Subcutaneous abdominal adipose tissue (tissue), 5 donors: Measurements from ENCODE around the gene TMEM145.
"Not testable (repeated sequence)": the region's sequence is repeated elsewhere in the genome, so short reads cannot be mapped to it uniquely, and the experiment has no call there.

Source experiments
- H3K27ac ChIP-seq: one replicate; pipeline ENCODE4 v1.7.0; 2013; ENCODE audit warnings: low read depth, mild to moderate bottlenecking, inconsistent platforms, low read length, moderate library complexity
- H3K27me3 ChIP-seq, 5 donors: one replicate each; pipeline ENCODE4 v1.7.0; 2013; ENCODE audit warnings: low read length in 5 of 5, inconsistent platforms in 1 of 5; ENCODE audit not compliant: control insufficient read depth in 5 of 5, insufficient read depth in 4 of 5
- H3K36me3 ChIP-seq, 5 donors: one replicate each; pipeline ENCODE4 v1.7.0; 2013; ENCODE audit warnings: low read length in 5 of 5; ENCODE audit not compliant: control insufficient read depth in 5 of 5, insufficient read depth in 5 of 5
- H3K4me1 ChIP-seq, 5 donors: one replicate each; pipeline ENCODE4 v1.7.0; 2013; ENCODE audit warnings: low read length in 5 of 5, mild to moderate bottlenecking in 3 of 5, moderate library complexity in 1 of 5; ENCODE audit not compliant: control insufficient read depth in 5 of 5, insufficient read depth in 5 of 5
- H3K4me3 ChIP-seq, 5 donors: one replicate each; pipeline ENCODE4 v1.7.0; 2013; ENCODE audit warnings: low read length in 5 of 5, low read depth in 1 of 5
- H3K9ac ChIP-seq, 5 donors: one replicate each; pipeline ENCODE4 v1.7.0; 2013; ENCODE audit warnings: low read length in 5 of 5, mild to moderate bottlenecking in 4 of 5, moderate library complexity in 3 of 5
- H3K9me3 ChIP-seq, 5 donors: one replicate each; pipeline ENCODE4 v1.7.0; 2013; ENCODE audit warnings: low read length in 5 of 5; ENCODE audit not compliant: control insufficient read depth in 5 of 5
- donor health status: healthy.
- donor health status: healthy.
- donor health status: healthy.
- donor health status: healthy.
- donor health status: healthy.

Gene TMEM145

GRCh38 chr19:42325308-42325895 is 12.3 kb downstream of the TMEM145 start, which contains the start of gene MEGF8:
Gene MEGF8 (plus strand): TSS chr19:42325635. CDS start chr19:42326244, 609 bp downstream.
- no peaks in the 10 kb centered on the region for H3K36me3 ChIP-seq
- H3K4me3 ChIP-seq = peak within 1 kb of the TSS; percentile 84 to 95 (median 87)
- H3K27ac ChIP-seq = peak within 1 kb of the TSS; percentile 29
- peaks cover 6 to 26% (median 13%) of the 10 kb centered on the region in 5 donors for H3K27me3 ChIP-seq
- H3K9me3 ChIP-seq = no peaks in the 10 kb centered on the region
- peaks cover 0 to 31% (median 27%) of the 10 kb centered on the region in 5 donors for H3K4me1 ChIP-seq
- H3K9ac ChIP-seq = peak within 1 kb of the TSS; percentile 38 to 95 (median 90)

- Histone ChIP-seq H3K4me3 (peak overlapping the region; percentile 84 to 95 (median 87)), H3K4me1 (peaks cover 0 to 37% (median 31%) of the 10 kb centered on the region in 5 donors), H3K9ac (peak overlapping the region; percentile 38 to 95 (median 90)), H3K27ac (peak overlapping the region; percentile 29), H3K27me3 (peaks cover 6 to 26% (median 13%) of the 10 kb centered on the region in 5 donors), H3K9me3 (no peaks in the 10 kb centered on the region), H3K36me3 (no peaks in the 10 kb centered on the region)
These were observed 13.0 kb downstream of the TMEM145 start for GRCh38 chr19:42325896-42326771.

GRCh38 chr19:42326969-42327368 is 13.9 kb downstream of the TMEM145 start:
- H3K4me3 ChIP-seq = no peak overlapping the region
- H3K9me3 ChIP-seq = no peaks in the 10 kb centered on the region
- peaks cover 0 to 37% (median 31%) of the 10 kb centered on the region in 5 donors for H3K4me1 ChIP-seq
- peak overlapping the region in 2 of 5 donors; percentile 28 to 90 for H3K9ac ChIP-seq
- H3K27ac ChIP-seq = no peak overlapping the region
- H3K36me3 ChIP-seq = no peaks in the 10 kb centered on the region
- H3K27me3 ChIP-seq = peaks cover 6 to 25% (median 13%) of the 10 kb centered on the region in 5 donors

GRCh38 chr19:42327381-42327780 is 14.3 kb downstream of the TMEM145 start:
- Histone ChIP-seq H3K9me3 (no peaks in the 10 kb centered on the region), H3K4me1 (peaks cover 0 to 37% (median 31%) of the 10 kb centered on the region in 5 donors), H3K4me3 (no peak overlapping the region), H3K27me3 (peaks cover 6 to 21% (median 13%) of the 10 kb centered on the region in 5 donors), H3K36me3 (no peaks in the 10 kb centered on the region), H3K27ac (no peak overlapping the region), H3K9ac (peak overlapping the region in 1 of 5 donors; percentile 10)

- no peak overlapping the region for H3K9ac ChIP-seq
- H3K4me1 ChIP-seq = peaks cover 0 to 37% (median 31%) of the 10 kb centered on the region in 5 donors
- H3K27me3 ChIP-seq = peaks cover 3 to 16% (median 13%) of the 10 kb centered on the region in 5 donors
- no peak overlapping the region for H3K27ac ChIP-seq
- no peak overlapping the region for H3K4me3 ChIP-seq
- no peaks in the 10 kb centered on the region for H3K9me3 ChIP-seq
- H3K36me3 ChIP-seq = peaks cover 0 to under 1% (median 0%) of the 10 kb centered on the region in 5 donors
These were observed 15.0 kb downstream of the TMEM145 start for GRCh38 chr19:42328106-42328505.

- Histone ChIP-seq H3K9ac (peak overlapping the region in 1 of 5 donors; percentile 15), H3K4me3 (no peak overlapping the region)
These were observed 15.7 kb downstream of the TMEM145 start for GRCh38 chr19:42328854-42329253.

GRCh38 chr19:42330241-42330711 is 17.2 kb downstream of the TMEM145 start:
- H3K4me3 ChIP-seq = no peak overlapping the region
- no peaks in the 10 kb centered on the region for H3K9me3 ChIP-seq
- H3K27ac ChIP-seq = no peak overlapping the region
- H3K9ac ChIP-seq = no peak overlapping the region
- H3K36me3 ChIP-seq = peaks cover 0 to 22% (median 5%) of the 10 kb centered on the region in 5 donors
- peaks cover 0 to 29% (median 25%) of the 10 kb centered on the region in 5 donors for H3K4me1 ChIP-seq
- no peaks in the 10 kb centered on the region for H3K27me3 ChIP-seq

More at GRCh38 chr19:42328854-42329253, 15.7 kb downstream of the TMEM145 start:
- peaks cover 0 to 10% (median 7%) of the 10 kb centered on the region in 5 donors for H3K27me3 ChIP-seq
- peaks cover 0 to 37% (median 31%) of the 10 kb centered on the region in 5 donors for H3K4me1 ChIP-seq
- no peak overlapping the region for H3K27ac ChIP-seq
- H3K36me3 ChIP-seq = peaks cover 0 to 8% (median 3%) of the 10 kb centered on the region in 5 donors
- H3K9me3 ChIP-seq = no peaks in the 10 kb centered on the region

- Histone ChIP-seq H3K9ac (peak overlapping the region in 1 of 5 donors; percentile 31), H3K4me1 (peaks cover 0 to 22% (median 18%) of the 10 kb centered on the region in 5 donors), H3K36me3 (peaks cover 0 to 33% (median 13%) of the 10 kb centered on the region in 5 donors)
- not testable (repeated sequence) for H3K27ac ChIP-seq, H3K27me3 ChIP-seq, H3K9me3 ChIP-seq, H3K4me3 ChIP-seq
These were observed 18.2 kb downstream of the TMEM145 start for GRCh38 chr19:42331333-42331732.

GRCh38 chr19:42332059-42332458 is 18.9 kb downstream of the TMEM145 start:
- no peaks in the 10 kb centered on the region for H3K27me3 ChIP-seq

More at GRCh38 chr19:42332059-42332458, 18.9 kb downstream of the TMEM145 start:
- H3K4me1 ChIP-seq = peaks cover 0 to 14% (median 11%) of the 10 kb centered on the region in 5 donors
- no peak overlapping the region for H3K9ac ChIP-seq
- no peak overlapping the region for H3K4me3 ChIP-seq
- H3K9me3 ChIP-seq = no peaks in the 10 kb centered on the region
- H3K27ac ChIP-seq = no peak overlapping the region
- peaks cover 0 to 40% (median 20%) of the 10 kb centered on the region in 5 donors for H3K36me3 ChIP-seq
